GM19455 (cell line): ENCODE measurements around the gene ZBED4.

Source experiments
- ATAC-seq: cut with Tn5 transposase; IDR thresholded peaks from one replicate; pipeline ENCODE4 v1.9.1; 2021; ENCODE audit not compliant: unreplicated experiment

The ZBED4 gene

DNA sequence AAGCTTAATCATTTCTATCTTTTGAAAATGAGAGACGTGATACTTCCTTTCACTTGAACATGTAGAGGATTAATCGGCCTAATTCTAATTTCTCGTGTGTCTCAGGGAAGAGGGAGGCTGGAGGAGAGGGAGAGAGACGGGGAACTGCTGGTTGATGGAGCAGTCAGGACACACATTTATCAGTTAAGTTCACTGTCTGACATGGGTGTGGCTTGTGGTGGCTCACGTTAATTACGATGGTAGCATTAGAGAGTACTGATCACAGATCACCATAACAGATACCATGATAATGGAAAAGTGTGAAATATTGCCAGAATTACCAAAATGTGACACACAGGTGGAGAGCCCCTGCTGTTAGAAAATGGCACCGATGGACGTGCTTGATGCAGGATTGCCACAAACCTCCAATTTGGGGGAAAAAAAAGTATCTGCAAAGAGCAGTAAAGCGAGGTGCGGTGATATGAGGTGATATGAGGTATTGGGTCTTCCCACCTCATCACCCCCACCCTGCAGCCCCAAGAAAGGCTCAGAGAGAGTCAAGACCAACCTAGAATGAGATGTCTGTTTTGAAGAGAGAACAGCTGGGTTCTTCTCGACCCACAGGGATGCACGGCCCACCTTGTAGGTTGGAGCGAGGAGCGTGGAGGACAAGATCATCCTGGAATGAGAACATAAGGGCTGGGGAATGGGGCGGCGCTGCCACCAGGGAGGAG lies 19.7 kb downstream of the ZBED4 start:
- no peak for ATAC-seq

- ATAC-seq = no peak
These were observed 24.0 kb downstream of the ZBED4 start for GRCh38 chr22:49877642-49878041.

DNA sequence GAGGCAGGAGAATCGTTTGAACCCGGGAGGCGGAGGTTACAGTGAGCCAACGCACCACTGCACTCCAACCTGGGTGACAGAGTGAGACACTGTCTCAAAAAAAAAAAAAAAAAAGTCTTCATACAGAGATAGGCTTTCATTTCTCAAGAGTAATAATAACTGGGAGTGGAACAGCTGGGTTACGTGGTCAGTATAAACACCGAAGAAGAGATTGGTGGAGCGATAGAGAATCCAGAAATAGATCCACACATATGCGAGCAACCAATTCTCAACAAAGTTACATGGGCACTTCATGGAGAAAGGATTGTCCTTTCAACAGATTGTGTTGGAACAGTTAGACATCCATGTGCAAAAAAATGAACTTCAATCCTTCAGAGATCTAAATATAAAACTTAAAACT lies 24.6 kb downstream of the ZBED4 start:
- ATAC-seq = no peak

GRCh38 chr22:49879871-49880270 lies 26.2 kb downstream of the ZBED4 start:
- ATAC-seq = no peak

GRCh38 chr22:49880281-49880680 lies 26.6 kb downstream of the ZBED4 start:
- ATAC-seq = no peak

DNA sequence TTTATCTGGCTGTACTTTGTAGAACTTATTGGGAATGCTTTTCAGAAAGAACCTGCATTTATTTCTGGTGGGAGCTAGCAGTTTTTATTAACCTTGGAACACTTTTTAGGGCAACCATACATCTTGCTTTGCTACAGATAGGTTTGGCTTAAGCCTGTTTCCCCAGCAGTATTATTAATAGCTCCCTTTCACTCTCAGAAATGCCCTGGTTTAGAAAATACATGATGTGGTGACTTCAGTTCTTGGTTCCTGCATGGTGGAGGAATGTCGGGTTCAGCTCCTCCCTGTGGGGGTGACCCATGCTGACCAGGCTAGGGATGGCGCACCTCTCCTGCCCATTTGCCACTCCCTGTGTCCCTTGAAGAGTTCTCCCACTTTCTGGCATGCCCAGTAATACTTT lies 28.2 kb downstream of the ZBED4 start:
- ATAC-seq = no peak

DNA sequence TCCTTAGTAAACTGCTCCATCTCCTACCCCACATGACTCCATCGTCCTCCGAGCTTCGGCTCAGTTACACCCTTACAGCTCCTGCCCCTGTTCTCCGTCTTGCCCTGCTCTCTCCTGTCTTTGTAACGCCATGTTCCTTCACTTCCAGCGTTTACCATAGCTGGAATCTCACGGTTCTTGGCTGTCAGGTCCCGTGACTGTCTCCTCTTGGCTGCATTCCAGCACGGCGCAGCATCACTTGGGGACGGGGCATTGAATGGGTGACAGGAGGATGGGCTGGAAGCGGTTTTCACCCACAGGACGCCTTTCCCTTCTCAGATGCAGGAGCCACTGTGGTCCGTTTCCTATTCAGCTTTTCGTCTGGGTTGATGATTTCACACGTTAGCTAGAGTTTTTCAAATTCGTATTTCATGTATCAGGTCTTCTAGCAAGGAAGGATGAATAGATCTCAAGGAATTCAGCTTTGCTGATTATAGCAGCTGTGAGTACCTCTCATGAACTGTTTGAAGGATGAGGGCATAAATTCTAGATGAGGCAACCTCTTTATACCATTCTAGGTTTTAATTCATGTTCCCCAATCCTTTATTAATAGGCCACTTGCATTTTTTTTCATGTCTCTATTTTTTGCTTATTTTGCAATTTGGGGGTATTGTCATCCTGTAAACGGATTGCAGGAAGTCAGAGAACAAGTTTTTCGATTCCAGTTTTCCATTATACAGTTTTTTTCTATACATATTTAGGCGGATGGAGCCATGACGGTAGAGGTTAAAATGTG lies 29.1 kb downstream of the ZBED4 start:
- ATAC-seq = no peak

GRCh38 chr22:49883294-49883640 lies 29.6 kb downstream of the ZBED4 start:
- ATAC-seq = no peak

DNA sequence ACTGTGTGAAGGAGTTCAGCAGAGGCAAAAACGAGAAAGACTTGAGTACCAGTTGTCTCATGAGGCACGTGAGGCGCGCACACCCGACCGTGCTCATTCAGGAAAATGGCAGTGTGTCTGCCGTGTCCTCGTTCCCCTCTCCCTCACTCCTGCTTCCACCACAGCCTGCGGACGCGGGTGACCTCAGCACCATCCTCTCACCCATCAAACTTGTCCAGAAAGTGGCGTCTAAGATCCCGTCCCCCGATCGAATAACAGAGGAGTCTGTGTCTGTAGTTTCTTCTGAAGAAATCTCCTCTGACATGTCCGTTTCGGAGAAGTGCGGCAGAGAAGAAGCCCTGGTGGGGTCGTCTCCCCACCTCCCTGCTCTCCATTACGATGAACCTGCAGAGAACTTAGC lies 30.4 kb downstream of the ZBED4 start:
- ATAC-seq = no peak

GRCh38 chr22:49884503-49885260 lies 31.0 kb downstream of the ZBED4 start:
- no peak for ATAC-seq

DNA sequence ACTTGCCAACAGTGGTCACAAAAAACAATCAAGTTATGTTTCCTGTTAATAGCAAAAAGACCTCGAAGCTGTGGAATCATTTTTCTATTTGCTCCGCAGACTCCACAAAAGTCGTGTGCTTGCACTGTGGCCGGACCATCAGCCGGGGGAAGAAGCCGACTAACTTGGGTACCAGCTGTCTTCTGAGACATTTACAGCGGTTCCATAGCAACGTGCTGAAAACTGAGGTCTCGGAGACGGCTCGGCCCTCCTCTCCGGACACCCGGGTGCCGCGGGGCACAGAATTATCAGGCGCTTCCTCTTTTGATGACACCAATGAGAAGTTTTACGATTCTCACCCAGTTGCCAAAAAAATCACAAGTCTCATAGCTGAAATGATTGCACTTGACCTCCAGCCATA lies 31.6 kb downstream of the ZBED4 start:
- ATAC-seq = no peak

GRCh38 chr22:49885881-49886280 lies 32.2 kb downstream of the ZBED4 start:
- no peak for ATAC-seq

GRCh38 chr22:49886346-49887063 lies 32.9 kb downstream of the ZBED4 start:
- ATAC-seq = no peak

DNA sequence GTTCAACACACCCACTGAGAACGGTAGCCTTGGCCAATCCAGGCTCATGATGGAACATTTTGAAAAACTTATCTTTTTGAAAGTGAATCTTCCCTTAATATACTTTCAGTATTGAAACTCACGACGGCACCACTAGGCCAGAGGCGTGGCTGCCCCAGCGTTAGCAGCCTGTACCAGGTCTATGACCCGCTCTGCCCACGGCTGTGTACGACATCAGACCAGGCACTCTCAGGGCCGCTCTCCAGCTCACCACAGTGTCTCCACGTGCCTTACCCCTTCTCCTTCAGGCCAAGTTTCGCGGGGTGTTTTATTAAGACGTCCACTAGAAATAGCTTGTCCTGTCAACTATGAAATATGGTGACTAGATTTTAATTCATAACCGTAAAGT lies 33.4 kb downstream of the ZBED4 start:
- ATAC-seq = no peak

DNA sequence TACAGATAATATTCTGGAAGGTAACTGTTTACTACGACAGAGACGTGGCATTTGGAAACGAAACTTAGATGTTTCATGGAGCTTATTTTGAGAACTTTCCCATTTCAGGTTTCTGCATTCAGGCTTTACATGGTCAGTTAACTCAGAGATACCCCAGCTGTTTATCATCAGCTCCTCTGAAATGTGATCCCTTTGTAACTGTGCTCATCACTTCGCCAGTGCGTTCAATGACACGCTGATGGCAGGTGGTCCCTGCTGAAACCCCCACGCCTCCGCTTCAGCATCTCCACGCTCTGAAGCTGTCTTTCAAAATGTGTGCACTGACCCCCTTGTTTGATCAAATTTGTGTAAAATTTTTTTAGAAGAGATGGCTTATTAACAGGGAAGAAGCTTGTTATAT lies 34.1 kb downstream of the ZBED4 start:
- ATAC-seq = no peak

DNA sequence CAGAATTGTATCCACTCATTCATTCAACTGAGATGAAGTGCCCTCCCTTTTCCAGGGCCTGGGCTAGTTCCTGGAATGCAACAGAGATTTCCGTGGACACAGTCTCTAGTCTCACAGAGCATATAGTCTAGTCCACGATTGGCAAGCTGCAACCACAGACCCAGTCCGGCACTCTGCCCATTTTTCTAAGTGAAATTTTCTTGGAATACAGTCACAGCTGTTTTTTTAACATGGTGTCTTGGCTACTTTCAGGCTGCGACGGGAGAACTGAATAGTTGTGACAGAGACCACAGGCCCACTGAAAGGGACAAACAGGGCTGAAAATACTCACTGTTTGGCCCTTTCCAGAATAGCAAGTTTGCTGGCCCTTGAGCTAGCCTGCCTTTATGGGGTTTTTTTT lies 35.4 kb downstream of the ZBED4 start:
- no peak for ATAC-seq

GRCh38 chr22:49892226-49892899 lies 38.7 kb downstream of the ZBED4 start:
- no peak for ATAC-seq

- ATAC-seq = no peak
These were observed 39.4 kb downstream of the ZBED4 start for GRCh38 chr22:49893025-49893424.

- no peak for ATAC-seq
These were observed 40.8 kb downstream of the ZBED4 start for GRCh38 chr22:49894322-49895054.

GRCh38 chr22:49896201-49896600 lies 42.6 kb downstream of the ZBED4 start:
- ATAC-seq = no peak
